HG03342 (cell line): ENCODE results near the gene TIAM2.

ENCODE experiments used
- ATAC-seq: cut with Tn5 transposase; IDR thresholded peaks from one replicate; pipeline ENCODE4 v1.9.1; 2021; ENCODE audit warnings: mild to moderate bottlenecking, moderate library complexity; ENCODE audit not compliant: unreplicated experiment

The TIAM2 gene

DNA sequence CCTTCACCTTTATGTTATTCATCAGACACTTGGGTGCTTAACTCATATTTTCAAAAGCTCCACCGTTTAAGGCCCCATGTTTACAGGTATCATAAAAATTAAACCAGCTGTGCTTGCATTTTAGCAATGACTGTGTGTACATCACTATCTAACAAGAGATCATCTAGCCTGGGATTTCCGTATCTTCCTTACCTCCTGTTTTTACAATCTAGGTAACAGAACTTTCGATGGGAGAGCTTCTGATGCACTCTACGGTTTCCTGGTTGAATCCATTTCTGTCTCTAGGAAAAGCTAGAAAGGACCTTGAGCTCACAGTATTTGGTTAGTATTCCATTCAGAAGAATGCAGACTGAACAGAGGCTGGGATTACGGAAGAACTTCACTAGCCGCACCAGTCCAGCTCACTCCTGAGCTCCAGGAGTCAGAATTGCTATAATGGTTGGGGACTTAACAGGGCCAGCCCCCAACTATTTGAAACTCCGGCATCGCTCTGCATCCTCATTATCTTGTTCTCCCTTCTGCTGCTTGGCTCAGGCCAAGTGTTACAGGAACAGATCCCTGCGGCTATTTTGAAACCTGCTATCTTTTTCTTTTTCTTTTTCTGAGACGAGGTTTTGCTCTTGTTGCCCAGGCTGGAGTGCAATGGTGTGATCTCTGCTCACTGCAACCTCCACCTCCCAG is 255.7 kb downstream of the TIAM2 start:
- ATAC-seq: no peak

DNA sequence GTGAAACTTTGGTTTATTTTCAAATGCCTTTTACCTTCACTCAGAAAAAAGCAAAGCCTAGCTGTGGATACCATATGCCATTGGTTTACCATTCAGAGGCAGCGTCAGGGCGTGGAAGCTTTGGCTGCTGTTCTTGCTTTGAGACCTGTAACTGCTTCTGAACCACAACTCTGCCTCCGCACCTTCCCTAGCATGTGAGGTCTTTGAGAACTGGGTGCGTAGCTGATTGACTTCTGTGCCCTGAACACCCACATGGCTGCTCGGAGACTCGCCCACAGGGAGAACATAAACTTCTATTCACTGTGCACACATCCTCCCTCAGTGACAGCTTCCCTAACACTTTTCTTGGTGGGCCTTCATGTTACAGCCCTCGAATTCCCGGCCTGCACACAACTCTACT is 257.5 kb downstream of the TIAM2 start:
- ATAC-seq: no peak

DNA sequence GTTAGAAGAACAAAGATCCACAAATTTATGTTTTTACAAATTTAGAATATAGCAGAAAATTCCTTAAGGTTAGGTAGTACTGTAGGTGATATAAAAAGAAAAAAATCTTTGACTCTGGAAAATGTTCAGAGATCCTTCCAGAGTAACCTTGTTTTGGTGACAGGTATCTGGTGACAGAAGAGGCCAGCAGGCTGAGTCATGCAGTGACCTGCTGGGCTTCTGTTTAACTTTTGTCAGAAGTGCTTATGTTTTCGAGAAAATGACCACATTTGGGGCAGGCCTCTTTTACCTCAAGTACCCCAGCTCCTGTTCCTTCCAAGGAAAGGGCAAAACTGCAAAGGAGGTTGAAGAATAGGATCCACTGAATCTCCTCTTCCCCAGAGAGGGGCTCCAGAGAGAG is 258.2 kb downstream of the TIAM2 start:
- ATAC-seq: no peak

DNA sequence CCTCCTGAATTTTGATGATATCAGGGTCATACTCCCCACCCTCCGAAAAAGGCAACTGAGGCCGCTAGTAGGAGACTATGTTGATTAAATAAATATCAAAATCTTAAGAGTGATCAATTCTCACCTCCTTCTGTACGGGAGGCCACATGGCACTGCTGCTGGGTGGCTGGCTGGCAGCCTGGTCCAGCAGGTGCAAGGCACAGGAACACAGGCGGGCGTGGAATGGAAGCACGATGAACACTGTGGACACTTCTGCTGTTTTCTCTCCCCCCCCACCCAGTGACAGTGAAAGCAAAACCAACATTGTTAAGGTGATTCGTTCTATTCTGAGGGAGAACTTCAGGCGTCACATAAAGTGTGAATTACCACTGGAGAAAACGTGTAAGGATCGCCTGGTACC is 259.0 kb downstream of the TIAM2 start:
- no peak for ATAC-seq

DNA sequence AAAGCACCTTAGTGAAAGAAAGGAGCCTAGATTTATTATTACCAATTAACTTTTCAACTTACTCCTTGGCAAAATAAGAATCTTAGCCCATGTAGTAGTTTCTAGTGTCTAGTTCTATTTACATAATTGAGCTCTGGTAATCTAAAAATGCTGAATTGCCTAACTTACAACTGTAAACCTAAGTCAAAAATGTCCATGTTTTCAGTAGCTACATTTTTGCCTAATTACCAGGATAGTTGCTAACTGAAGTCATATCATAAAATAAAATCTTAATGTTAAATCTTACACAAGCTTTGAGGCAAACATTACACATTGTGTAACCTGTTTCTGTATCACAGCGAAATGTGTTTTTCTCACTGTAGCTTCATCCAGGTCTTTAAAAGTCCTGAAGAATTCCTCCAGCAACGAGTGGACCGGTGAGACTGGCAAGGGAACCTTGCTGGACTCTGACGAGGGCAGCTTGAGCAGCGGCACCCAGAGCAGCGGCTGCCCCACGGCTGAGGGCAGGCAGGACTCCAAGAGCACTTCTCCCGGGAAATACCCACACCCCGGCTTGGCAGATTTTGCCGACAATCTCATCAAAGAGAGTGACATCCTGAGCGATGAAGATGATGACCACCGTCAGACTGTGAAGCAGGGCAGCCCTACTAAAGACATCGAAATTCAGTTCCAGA is 261.1 kb downstream of the TIAM2 start:
- ATAC-seq: no peak

DNA sequence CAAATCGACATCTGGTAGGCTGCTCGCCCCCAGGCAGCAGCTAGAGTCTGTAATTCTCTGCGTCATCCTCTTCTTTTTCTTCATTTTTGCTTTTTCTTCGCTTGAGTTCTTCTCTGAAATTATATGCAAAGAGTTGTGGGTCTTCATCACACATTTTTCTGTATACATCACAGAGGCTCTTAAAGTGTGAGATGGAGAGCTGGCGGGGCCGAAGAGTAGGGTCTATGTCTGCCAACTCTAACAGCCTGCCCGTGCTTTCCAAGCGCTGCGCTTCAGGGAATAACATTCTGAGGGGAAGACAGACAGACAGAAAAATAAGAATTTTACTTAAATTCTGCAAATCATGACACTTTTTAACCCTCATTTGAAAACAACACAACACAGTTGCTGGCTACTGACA is 262.7 kb downstream of the TIAM2 start:
- no peak for ATAC-seq

DNA sequence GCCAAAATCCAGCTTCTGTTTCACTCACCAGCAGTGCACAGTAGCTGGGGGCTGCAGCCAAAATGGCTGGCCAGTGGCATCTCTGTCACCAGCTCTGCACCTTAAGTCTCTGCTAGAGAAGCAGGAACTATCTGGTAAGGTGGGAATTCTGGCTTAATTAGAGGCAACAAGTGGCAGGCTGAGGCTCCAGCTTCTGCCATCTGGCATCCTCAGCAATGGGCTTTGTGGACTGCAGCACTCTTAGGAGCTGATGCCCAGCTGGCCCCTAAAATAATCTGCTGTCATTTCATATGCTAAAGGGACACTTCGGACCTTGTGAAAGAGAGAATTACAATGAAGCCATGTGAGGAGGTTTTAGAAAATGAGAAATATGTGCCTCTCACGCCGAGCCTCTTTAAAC is 264.1 kb downstream of the TIAM2 start:
- no peak for ATAC-seq

DNA sequence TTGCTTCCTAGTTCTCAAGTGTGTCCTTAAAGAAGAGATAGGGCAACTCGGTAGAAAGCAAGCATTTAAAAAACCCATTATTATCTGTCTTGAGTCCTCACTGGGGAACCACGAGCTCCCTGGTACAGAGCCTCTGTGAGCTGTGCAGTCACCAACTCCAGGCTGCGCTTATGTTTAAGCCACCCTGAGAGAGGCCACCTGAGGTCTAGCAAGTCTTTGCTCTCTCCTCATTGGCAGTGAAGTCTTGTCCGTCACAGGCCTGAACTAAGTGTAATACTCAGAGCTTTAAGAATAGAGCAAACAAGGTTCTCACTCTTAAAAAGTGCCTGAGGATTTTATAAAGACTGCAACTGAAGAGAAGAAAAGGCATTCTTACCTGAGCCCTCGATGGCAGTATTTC is 264.8 kb downstream of the TIAM2 start:
- no peak for ATAC-seq

DNA sequence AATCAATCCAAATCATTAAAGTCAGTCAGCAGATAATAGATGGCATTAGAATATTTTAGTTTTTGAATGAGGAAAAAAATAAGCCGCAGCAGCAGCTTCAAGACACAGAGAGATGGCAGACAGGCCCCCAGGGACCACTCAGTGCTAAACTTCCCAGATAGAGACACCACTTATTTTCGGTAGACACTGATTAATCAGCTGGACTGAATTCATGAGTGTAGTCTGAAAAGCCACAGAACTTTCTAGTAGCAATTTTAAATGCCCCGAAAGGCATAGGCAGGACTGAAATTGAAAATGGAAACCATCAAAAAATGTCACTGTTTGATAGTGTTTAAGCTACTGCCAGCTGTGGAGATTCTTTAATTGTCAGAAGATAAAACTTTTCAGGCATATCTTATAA is 265.6 kb downstream of the TIAM2 start:
- ATAC-seq: no peak

DNA sequence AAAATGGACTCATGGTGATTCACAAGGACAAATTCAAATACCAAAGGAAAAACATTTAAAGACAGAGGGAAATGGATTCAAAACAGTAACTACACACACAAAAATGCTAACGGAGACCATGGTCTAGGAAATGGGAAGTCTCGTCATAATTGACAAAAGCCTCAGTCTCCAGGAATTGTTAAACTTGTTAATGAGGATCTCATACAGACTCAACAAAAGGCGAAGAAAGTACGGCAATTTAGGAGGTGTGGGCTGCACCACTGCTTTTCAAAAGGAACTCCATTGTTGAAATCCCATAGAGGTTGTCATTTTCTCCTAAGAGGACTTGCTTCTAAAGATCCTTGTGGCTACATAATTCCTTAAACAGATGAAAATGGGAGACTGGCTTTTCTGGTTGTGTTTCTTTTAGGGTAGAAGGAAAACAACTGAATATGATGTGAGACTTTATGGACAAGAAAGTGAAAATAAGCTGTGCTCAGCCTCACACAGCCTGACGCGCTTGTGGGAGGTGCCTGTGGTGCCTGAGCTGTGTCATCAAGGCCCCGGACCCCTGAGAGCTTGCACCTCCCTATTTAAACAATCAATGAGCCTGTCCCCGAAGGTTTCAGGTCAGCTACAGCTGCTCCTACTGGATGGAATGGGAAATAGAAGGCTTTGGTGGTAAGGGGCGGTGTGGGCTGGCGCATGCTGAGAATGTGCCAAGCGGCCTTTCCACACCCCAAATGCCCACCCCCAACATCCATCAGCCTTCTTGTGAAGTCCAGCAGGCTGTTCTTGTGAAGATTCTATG is 266.2 kb downstream of the TIAM2 start:
- ATAC-seq: no peak

DNA sequence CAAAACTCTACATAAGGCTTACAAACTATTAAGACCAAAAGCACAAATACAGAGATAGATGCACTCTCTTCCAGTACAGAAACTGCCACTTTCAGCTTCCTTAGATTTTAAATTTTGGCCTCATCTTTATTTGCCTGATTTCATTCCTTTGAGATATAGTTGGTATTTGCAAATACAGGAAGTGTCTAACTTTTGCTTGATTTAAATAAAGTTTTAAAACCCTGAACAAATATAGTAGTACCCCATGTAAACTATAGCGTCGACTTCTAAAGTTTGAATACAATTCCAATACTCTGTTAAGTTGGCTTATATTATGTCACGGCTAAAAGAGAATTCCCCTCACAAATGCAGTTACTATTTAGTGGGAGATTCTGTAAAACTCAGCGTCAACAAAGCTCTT is 267.5 kb downstream of the TIAM2 start:
- ATAC-seq: no peak

DNA sequence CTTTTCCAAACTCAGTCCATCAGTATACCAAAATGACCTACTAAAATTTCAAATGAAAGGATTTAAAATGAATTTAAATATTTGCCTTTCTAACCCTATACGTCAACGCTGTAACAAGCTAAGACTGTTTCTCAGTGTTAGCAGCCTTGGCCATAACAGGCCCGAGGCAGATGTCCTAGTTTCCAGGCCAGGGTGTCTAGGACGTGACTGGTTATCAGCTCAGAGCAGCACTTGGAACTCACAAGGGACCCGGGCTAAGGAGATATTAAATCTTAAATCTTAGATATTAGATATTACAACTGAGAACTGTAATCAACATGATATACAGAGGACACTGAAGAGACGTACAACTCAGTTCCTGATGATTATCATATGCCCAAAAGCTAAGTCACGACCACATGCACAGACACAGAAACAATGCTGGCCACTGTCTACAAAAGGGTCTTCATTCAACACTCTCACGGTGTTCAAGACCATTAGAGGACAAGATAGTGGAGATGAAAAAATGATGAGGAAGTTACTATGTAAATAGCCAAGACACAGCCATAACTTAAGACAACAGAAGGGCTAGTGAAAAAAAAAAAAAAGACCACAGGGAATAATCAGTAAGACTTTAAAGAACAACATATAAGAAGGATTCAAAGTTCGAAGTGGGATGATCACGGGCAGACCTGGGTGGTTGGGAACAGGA is 268.4 kb downstream of the TIAM2 start, which contains the start of gene CLDN20:
TSS of gene CLDN20 (plus strand) at position 641 of the 691 bp plus-strand sequence. CDS start 11,707 bp downstream, outside the sequence.
- ATAC-seq: no peak

DNA sequence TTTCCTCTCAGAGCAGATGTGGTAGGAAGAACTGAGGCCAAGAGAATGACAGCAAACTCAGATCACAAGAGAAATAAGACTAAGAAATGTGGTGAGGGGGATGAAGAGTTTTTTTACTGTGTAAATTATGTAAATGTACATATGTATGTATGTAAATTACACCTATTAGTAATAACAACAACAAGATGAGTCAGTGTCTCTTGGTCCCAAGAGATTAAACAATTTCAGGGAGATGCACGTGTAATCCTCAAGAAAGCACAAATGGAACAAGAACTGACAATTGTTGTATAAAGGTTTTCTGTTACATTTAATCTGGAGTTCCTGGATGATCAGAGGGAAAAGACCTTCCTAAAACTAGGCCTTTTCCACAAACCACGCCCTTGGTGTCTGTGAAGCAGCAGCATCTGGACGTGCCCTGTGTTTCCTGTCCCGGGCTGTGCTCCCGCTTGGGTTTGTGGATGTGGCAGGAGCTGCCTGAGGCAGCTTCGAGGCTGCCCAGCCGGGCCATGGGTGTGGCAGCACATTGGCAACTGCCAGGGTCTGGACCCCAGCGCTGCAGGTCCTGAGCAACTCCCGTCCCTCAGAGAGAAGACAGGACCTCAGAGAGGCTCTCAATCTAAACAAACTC is 269.7 kb downstream of the TIAM2 start:
- ATAC-seq: no peak

DNA sequence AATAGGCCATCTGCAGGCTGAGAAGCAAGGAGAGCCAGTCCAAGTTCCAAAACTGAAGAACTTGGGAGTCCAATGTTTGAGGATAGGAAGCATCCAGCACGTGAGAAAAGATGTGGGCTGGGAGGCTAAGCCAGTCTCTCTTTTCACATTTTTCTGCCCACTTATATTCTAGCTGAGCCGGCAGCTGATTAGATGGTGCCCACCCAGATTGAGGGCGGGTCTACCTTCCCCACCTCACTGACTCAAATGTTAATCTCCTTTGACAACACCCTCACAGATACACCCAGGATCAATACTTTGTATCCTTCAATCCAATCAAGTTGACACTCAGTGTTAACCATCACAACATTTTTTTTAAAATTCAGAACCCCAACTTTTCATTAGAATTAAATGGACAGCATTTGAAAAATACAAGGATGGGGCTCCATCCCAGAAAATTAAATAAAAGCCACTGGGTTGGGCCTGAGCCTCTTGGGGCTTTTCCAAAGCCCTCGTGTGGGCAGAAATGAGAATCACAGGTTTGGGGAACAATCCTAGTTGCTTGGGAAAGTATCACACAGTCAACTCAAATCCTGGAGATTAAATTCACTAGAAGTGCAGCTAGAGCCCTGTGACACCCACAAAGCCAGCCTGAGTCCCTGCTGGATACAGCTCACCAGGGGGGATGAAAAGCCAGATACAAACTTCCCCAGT is 270.9 kb downstream of the TIAM2 start:
- no peak for ATAC-seq

DNA sequence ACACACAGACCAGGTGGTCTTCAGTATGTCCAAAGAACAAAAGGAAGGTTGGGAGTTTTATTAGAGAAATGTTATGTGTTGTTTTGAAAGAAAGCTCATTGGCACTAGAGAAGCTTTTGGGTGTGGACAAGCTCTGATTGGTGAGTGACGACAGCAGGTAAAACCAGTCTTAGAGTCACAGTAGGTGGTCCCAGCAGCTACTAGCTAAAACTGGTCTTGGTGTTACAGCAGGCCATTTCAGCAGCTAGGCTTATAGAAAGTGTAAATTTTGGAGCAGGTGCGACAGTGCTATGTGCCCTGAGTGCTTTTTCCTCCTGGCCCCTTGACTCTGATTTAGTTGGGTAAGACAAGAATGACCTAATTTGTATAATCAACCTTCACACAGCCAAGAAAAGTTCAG is 272.3 kb downstream of the TIAM2 start:
- no peak for ATAC-seq

DNA sequence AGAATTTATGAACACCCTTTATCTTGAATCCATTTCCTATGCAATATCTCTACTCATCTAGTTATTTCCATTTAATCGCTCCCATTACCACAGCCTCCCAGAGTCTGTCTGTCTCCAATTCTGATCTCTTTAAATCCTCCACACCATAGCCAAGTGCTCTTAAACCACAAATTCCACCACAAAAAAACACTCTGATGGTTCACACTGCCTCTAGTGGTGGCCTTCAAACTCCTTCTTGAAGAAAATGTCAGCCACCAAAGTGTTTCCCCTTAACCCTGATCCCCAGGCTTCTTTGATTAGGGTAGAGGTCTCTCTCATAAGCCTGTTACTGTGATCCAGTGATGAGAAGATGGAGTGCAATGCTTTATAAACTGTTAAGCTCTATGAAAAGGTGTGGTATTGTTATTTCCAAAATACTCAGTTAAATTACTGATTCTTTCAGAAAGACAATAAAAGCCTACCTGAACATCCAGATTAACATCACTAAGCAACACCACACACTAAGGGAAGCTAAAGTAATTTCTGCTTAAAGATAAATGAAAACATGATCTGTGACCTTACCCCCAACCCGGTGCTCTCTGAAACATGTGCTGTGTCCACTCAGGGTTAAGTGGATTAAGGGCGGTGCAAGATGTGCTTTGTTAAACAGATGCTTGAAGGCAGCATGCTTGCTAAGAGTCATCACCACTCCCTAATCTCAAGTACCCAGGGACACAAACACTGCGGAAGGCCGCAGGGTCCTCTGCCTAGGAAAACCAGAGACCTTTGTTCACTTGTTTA is 273.2 kb downstream of the TIAM2 start:
- peak; percentile 50 for ATAC-seq

DNA sequence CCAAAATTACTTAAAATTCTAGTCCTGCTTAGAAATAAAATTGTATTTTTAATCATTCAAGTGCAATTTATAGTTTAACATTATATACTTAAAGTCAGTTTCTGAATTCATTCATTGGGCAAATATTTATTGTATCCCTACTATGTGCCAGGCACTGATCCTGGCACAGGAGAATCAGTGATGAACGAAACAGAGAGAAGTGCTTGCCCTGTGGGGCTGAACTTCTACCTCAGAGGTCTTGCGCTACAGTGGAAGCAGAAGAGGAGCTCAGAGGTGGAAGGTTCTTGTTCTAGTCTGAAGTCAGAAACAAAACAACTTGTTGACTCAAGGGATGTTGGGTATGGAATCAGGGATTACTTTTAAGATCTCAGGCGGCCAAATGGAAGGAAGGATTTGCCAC is 274.6 kb downstream of the TIAM2 start:
- no peak for ATAC-seq

DNA sequence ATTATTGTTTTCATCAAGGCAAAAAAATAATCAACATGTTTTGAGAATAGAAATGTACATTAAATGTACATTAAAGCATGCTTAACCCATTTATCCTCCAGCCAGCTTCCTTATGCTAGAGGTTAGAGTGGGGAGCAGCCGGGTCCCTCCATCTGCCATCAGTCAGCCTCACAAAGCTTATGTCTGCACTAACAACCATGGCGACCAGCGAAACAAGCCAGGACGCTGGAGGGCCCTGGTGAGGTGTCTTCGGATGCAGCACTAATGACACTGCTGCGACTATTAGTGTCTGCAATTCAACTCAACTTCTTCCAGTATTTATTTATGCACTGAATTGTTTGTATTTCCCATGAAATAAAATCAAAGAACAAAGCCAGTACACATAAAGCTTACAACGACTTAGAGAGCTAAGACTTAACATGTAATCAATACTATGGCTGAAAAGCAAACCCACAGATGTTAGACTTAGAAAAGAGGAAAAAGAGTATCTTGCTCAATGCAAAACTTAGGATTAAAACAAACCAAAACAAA is 275.5 kb downstream of the TIAM2 start:
- ATAC-seq: no peak

DNA sequence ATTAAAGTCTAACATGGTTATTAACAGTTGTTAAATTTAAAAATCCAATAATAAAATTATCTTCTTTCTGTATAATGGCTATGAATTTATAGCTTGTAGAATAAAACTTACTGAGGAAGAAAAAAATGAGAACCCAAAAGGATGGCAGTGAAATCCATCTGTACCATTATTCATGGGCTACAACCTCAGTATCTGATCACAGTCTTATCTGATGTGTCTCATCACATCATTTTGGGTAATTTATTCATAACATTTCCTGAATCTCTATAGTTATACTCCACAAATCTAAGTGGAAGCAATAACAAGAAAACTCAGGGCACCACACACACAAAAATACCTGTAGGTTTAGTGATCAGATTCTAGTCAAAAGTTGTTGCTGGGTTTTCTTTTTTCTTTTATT is 276.0 kb downstream of the TIAM2 start:
- ATAC-seq: no peak
